ENCODE data around the gene EDN2.

DNA sequence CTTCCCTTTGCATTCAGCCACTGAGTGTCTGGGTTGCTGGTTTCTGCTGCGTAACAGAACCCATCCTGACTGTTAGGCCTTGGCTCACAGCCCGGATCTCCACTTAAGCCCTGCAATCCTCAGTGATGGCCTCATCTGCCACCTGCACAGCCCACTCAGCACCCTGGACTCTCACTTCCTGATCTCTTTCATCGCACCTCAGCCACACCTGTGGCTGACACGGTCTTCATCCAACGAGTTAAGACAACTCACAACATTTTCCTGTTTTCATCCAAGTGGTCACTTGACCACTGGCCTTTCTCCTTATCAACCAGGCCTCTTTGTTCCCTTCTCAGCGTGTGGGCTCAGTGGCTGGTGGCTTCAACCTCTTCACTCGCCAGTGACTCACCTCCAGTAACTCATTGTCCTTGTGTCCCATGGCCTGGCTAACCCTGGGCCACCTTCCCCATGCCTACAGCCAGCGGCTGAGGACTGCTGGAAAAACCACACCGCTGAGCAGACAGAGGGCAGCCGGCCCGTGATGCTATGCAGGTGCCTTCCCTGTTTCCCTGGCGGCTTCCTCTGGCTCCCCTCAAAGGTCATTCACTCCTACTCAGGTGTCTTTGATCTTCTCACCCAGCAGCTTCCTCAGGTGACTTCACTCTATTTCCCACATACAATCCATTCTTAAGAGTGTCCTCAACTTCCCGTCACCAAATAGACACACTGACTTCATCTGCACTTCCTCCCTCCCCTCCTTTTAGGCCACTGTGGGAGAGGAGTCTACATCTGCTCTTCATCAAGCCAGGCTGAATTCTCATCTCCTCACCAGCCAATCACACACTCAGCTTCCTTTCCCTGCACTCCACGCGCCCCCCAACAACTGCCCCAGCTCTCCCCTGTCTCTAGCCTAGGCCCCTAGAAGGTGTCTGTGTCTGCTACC lies 19.9 kb upstream of the EDN2 start:
- TF ChIP-seq, protein P1, sequence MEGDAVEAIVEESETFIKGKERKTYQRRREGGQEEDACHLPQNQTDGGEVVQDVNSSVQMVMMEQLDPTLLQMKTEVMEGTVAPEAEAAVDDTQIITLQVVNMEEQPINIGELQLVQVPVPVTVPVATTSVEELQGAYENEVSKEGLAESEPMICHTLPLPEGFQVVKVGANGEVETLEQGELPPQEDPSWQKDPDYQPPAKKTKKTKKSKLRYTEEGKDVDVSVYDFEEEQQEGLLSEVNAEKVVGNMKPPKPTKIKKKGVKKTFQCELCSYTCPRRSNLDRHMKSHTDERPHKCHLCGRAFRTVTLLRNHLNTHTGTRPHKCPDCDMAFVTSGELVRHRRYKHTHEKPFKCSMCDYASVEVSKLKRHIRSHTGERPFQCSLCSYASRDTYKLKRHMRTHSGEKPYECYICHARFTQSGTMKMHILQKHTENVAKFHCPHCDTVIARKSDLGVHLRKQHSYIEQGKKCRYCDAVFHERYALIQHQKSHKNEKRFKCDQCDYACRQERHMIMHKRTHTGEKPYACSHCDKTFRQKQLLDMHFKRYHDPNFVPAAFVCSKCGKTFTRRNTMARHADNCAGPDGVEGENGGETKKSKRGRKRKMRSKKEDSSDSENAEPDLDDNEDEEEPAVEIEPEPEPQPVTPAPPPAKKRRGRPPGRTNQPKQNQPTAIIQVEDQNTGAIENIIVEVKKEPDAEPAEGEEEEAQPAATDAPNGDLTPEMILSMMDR (conservative IDR thresholded peaks at IDR 0.05; ENCODE audit: low read depth, low read length), result 0 out of 2 replicates have a peak, but pooled peaks have one; percentile 7
- no peak for TF ChIP-seq EZH2 (IDR thresholded peaks at IDR 0.05; ENCODE audit: borderline replicate concordance, low read depth, low read length, poor library complexity, severe bottlenecking)
